ENCODE data around the gene ZDHHC13. TPM values are rescaled to one million over a fixed set of nuclear protein-coding genes. Genes with fewer than 3 reads are reported as not detected.
A peak's percentile ranks its signal among the peaks of the same experiment; 100 is the strongest.

Gene ZDHHC13
- total and polyA plus RNA-seq, 9 of the 15 experiments (the other 6 are each of a cell fraction or from before 2014, with no cell fraction given) = 4.7 to 18.6 (median 10.0) TPM

- Histone ChIP-seq H4K20me1 (replicated peaks; ENCODE audit: control insufficient read depth, insufficient read depth, low read length) (no peaks in the 10 kb centered on the region), H3K9ac (ENCODE audit: insufficient read depth in 1 of 2, low read depth in 2 of 2, low read length in 2 of 2) (no peak overlapping the region), H3K4me3 (no peak overlapping the region), H3K79me2 (ENCODE audit: control insufficient read depth, insufficient read depth, low read length) (no peaks in the 10 kb centered on the region), H3K36me3 (ENCODE audit: control insufficient read depth, insufficient read depth, low read length) (no peaks in the 10 kb centered on the region), H3K27me3 (ENCODE audit: control insufficient read depth in 2 of 2, insufficient read depth in 2 of 2, low read length in 2 of 2) (peaks cover 4 to 16% of the 10 kb centered on the region in 2 experiments), H3K27ac (ENCODE audit: extremely low read depth, low read depth, low read length) (no peak overlapping the region), H3K4me2 (ENCODE audit: insufficient read depth, low read length) (no peak overlapping the region), H3K9me1 (ENCODE audit: control insufficient read depth, insufficient read depth, low read length) (no peaks in the 10 kb centered on the region), H3K4me1 (replicated peaks in 1 of 2; ENCODE audit: control insufficient read depth in 2 of 2, insufficient read depth in 2 of 2, low read length in 2 of 2) (no peaks in the 10 kb centered on the region), H2AFZ (ENCODE audit: low read depth, low read length) (no peak overlapping the region), H3K9me3 (replicated peaks; ENCODE audit: control insufficient read depth, insufficient read depth, low read depth, low read length) (no peaks in the 10 kb centered on the region)
- intact Hi-C loops (cut with micrococcal nuclease) = no loop called here
- DNase-seq (ENCODE audit: extremely low read depth in 1 of 4, low spot score in 3 of 4) = no peak
- ChIA-PET POLR2A (no interaction called here), CTCF (ENCODE audit: low intra/inter-chr PET ratio) (no interaction called here)
- TF ChIP-seq CBX8 (IDR thresholded peaks at IDR 0.05; ENCODE audit: borderline replicate concordance, extremely low read depth, low read depth, low read length, poor library complexity, severe bottlenecking) (no peak), ZNF75A (CRISPR knock-in tag; IDR thresholded peaks at IDR 0.05) (no peak), CEBPG (CRISPR knock-in tag; IDR thresholded peaks at IDR 0.05) (no peak), CEBPG (tag; conservative IDR thresholded peaks at IDR 0.05 in 1 of 2, IDR thresholded peaks at IDR 0.05 in 1 of 2) (peak; percentile 6 to 66; a peak in 2 of 4 replicates)
- no TSS peak for BruUV-seq (replicated peaks)
- 0% methylated on average over 4 of the region's 4 CpGs for whole genome bisulfite sequencing (ENCODE audit: insufficient coverage, low coverage, missing lambda C conversion rate)
- ATAC-seq = no peak
- no peak for FAIRE-seq
- in situ Hi-C loops (cut with MboI) = no loop called here
These were observed 23.0 kb upstream of the ZDHHC13 start for GRCh38 chr11:19093976-19094375.

DNA sequence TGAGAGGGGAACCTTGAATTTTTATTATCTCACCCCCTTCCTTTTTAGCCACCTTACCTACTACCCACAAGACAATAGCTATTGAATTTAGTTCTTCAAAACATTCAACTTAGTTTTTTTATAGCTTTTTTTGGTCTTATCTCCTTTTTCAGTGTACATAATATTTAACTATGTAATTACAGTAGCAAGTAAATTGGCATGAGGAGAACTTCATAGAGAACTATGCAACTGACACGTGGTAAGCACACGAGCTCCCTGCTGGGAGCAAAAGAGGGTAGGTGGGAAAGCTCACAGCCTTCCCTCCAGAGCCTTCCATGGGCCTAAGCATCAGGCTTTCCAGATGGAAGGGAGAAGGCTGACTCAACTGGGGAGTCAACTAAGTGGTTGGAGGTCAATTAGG is 22.1 kb upstream of the ZDHHC13 start:
- no peaks in the 10 kb centered on the region for H3K36me3 ChIP-seq (ENCODE audit: control insufficient read depth, insufficient read depth, low read length)
- DNase-seq (ENCODE audit: extremely low read depth in 1 of 4, low spot score in 3 of 4) = no peak
- FAIRE-seq = no peak
- intact Hi-C loops (cut with micrococcal nuclease) (no loop called here), in situ Hi-C loops (cut with MboI) (no loop called here)
- H3K4me2 ChIP-seq (ENCODE audit: insufficient read depth, low read length) = no peak overlapping the region
- H2AFZ ChIP-seq (ENCODE audit: low read depth, low read length) = no peak overlapping the region
- peaks cover 4 to 16% of the 10 kb centered on the region in 2 experiments; a peak in 4 of 5 replicates for H3K27me3 ChIP-seq (ENCODE audit: control insufficient read depth in 2 of 2, insufficient read depth in 2 of 2, low read length in 2 of 2)
- POLR2A ChIA-PET = no interaction called here
- H3K4me3 ChIP-seq = no peak overlapping the region
- BruUV-seq (replicated peaks) = no TSS peak
- H3K9me1 ChIP-seq (ENCODE audit: control insufficient read depth, insufficient read depth, low read length) = no peaks in the 10 kb centered on the region
- CTCF ChIA-PET (ENCODE audit: low intra/inter-chr PET ratio) = no interaction called here
- no peaks in the 10 kb centered on the region for H3K79me2 ChIP-seq (ENCODE audit: control insufficient read depth, insufficient read depth, low read length)
- H3K27ac ChIP-seq (ENCODE audit: extremely low read depth, low read depth, low read length) = no peak overlapping the region
- no peak overlapping the region for H3K9ac ChIP-seq (ENCODE audit: insufficient read depth in 1 of 2, low read depth in 2 of 2, low read length in 2 of 2)
- H3K4me1 ChIP-seq (replicated peaks in 1 of 2; ENCODE audit: control insufficient read depth in 2 of 2, insufficient read depth in 2 of 2, low read length in 2 of 2) = no peaks in the 10 kb centered on the region
- ATAC-seq = no peak
- no peaks in the 10 kb centered on the region for H3K9me3 ChIP-seq (replicated peaks; ENCODE audit: control insufficient read depth, insufficient read depth, low read depth, low read length)
- no peaks in the 10 kb centered on the region for H4K20me1 ChIP-seq (replicated peaks; ENCODE audit: control insufficient read depth, insufficient read depth, low read length)
- 0% methylated on average over 2 of the region's 2 CpGs for WGBS (ENCODE audit: insufficient coverage, low coverage, missing lambda C conversion rate)
- TF ChIP-seq ZFP36 (IDR thresholded peaks at IDR 0.05; ENCODE audit: low read depth, low read length, partially characterized antibody) (no peak), HDAC6 (IDR thresholded peaks at IDR 0.05; ENCODE audit: low read depth, low read length) (no peak), POLR2A (conservative IDR thresholded peaks at IDR 0.05) (no peak), PRDM10 (IDR thresholded peaks at IDR 0.05; ENCODE audit: partially characterized antibody) (no peak)
- TF ChIP-seq, protein P1, sequence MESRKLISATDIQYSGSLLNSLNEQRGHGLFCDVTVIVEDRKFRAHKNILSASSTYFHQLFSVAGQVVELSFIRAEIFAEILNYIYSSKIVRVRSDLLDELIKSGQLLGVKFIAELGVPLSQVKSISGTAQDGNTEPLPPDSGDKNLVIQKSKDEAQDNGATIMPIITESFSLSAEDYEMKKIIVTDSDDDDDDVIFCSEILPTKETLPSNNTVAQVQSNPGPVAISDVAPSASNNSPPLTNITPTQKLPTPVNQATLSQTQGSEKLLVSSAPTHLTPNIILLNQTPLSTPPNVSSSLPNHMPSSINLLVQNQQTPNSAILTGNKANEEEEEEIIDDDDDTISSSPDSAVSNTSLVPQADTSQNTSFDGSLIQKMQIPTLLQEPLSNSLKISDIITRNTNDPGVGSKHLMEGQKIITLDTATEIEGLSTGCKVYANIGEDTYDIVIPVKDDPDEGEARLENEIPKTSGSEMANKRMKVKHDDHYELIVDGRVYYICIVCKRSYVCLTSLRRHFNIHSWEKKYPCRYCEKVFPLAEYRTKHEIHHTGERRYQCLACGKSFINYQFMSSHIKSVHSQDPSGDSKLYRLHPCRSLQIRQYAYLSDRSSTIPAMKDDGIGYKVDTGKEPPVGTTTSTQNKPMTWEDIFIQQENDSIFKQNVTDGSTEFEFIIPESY (CRISPR knock-in tag; IDR thresholded peaks at IDR 0.05) = no peak

Data from K562 (cell line).